ACC112 (cell line): ENCODE results near the gene CHMP6.

Experiments
- H2AFZ ChIP-seq: fragments of 200-600 bp; sonication (generic); one replicate; pipeline ENCODE4 v1.6.0; 2017; ENCODE audit warnings: antibody characterized with exemption, low read length; ENCODE audit not compliant: unreplicated experiment
- H3K27ac ChIP-seq: fragments of 200-600 bp; sonication (generic); 2 replicates; pipeline ENCODE4 v1.5.1; 2014; ENCODE audit warnings: low read depth, mild to moderate bottlenecking, antibody characterized with exemption, low read length, moderate library complexity
- H3K27me3 ChIP-seq: fragments of 200-600 bp; sonication (generic); 2 replicates; pipeline ENCODE4 v1.6.1; 2014; ENCODE audit warnings: mild to moderate bottlenecking, antibody characterized with exemption, low read length, moderate library complexity, mixed read lengths; ENCODE audit not compliant: insufficient read depth
- H3K36me3 ChIP-seq: fragments of 200-600 bp; sonication (generic); 2 replicates; pipeline ENCODE4 v1.6.1; 2016; ENCODE audit warnings: mild to moderate bottlenecking, antibody characterized with exemption, low read length, moderate library complexity, mixed read lengths; ENCODE audit not compliant: insufficient read depth
- H3K4me1 ChIP-seq: fragments of 200-600 bp; sonication (generic); one replicate; pipeline ENCODE4 v1.6.1; 2016; ENCODE audit warnings: low read length, mixed read lengths; ENCODE audit not compliant: insufficient read depth, unreplicated experiment, control insufficient read depth
- H3K4me3 ChIP-seq: fragments of 200-600 bp; sonication (generic); 2 replicates; pipeline ENCODE4 v1.5.1; 2014; ENCODE audit warnings: mild to moderate bottlenecking, low read depth, low read length
- H3K79me2 ChIP-seq: fragments of 200-600 bp; sonication (generic); one replicate; pipeline ENCODE4 v1.6.0; 2016; ENCODE audit warnings: low read length; ENCODE audit not compliant: control insufficient read depth, unreplicated experiment, insufficient read depth

CHMP6 gene

DNA sequence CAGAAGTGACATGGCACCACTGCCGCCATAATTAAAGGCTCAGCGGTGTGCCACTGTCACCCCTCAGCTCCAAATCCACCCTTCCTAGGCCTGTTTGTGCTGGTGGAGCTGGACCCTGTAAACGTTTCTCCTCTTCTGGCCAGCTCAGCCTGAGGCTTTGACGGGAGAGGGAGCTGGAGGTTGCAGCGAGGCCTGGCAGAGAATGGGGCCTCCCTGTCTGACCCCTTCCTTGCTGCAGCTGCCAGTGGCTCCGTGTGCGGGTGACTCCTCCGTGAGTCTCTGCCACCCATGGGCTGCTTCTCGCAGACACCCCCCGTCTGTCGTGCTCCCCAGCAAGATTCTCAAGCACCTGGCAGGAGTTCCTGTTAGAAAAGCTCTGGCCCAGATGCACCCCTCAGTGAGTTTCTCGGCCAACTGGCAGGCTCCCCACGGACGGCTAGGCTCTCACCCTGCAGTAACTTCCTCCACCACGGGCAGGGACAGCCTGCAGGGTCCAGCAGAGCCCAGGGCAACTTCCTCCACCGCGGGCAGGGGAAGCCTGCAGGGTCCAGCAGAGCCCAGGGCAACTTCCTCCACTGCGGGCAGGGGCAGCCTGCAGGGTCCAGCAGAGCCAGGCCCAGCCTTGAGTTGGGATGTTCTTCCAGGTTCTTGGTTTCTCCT lies 4.7 kb upstream of the CHMP6 start:
- Histone ChIP-seq H3K27ac (no peak overlapping the region), H3K4me3 (no peak overlapping the region), H3K36me3 (no peaks in the 10 kb centered on the region), H3K27me3 (no peaks in the 10 kb centered on the region), H3K4me1 (peaks cover 12% of the 10 kb centered on the region), H2AFZ (no peak overlapping the region), H3K79me2 (no peaks in the 10 kb centered on the region)

GRCh38 chr17:80987941-80988461 lies 3.6 kb upstream of the CHMP6 start:
- Histone ChIP-seq H2AFZ (no peak overlapping the region), H3K4me3 (no peak overlapping the region), H3K27me3 (no peaks in the 10 kb centered on the region), H3K27ac (no peak overlapping the region), H3K79me2 (peaks cover 4% of the 10 kb centered on the region), H3K36me3 (no peaks in the 10 kb centered on the region), H3K4me1 (peaks cover 13% of the 10 kb centered on the region)

GRCh38 chr17:80989586-80989913 lies 2.1 kb upstream of the CHMP6 start:
- no peak overlapping the region for H3K27ac ChIP-seq
- no peaks in the 10 kb centered on the region for H3K27me3 ChIP-seq
- no peak overlapping the region for H2AFZ ChIP-seq
- peaks cover 9% of the 10 kb centered on the region for H3K79me2 ChIP-seq
- peaks cover 17% of the 10 kb centered on the region for H3K4me1 ChIP-seq
- no peak overlapping the region; the same call in 1 of the 2 replicates for H3K4me3 ChIP-seq
- no peaks in the 10 kb centered on the region for H3K36me3 ChIP-seq

DNA sequence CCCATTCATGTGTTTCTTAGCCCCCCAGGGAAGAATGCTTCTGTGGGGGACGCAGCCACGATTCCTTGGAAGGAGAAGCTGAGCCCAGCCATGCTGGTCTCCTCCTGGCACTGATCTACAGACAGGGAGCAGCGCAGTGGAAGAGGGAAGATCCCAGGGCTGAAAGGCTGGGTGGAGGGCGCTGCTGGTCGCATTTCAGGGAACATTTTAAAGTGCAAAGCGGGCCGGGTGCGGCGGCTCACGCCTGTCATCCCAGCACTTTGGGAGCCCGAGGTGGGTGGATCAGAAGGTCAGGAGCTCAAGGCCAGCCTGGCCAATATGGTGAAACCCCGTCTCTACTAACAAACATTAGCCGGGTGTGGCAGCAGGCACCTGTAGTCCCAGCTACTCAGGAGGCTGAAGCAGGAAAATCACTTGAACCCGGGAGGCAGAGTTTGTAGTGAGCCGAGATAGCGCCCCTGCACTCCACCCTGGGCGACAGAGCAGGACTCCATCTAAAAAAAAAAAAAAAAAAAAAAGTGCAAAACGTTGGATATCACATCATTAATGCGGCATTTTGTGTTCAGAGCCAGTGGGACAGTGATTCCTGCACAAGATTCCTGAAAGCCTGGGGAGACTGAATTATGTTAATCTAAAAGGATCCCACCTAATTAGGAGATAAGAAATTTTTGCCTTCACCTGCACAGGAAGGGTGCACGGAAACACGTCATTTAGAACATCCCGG lies 558 bp upstream of the CHMP6 start:
- peak overlapping the region; percentile 97 for H3K4me3 ChIP-seq
- no peak overlapping the region for H3K27ac ChIP-seq
- no peaks in the 10 kb centered on the region for H3K36me3 ChIP-seq
- peaks cover 9% of the 10 kb centered on the region for H3K79me2 ChIP-seq
- H3K4me1 ChIP-seq: peaks cover 11% of the 10 kb centered on the region
- H3K27me3 ChIP-seq: no peaks in the 10 kb centered on the region
- peak overlapping the region; percentile 99 for H2AFZ ChIP-seq

- Histone ChIP-seq H3K4me3 (peak overlapping the region; percentile 97), H3K79me2 (peaks cover 9% of the 10 kb centered on the region), H2AFZ (peak overlapping the region; percentile 91), H3K36me3 (no peaks in the 10 kb centered on the region), H3K27me3 (no peaks in the 10 kb centered on the region), H3K27ac (no peak overlapping the region), H3K4me1 (peaks cover 11% of the 10 kb centered on the region)
These were observed 671 bp downstream of the CHMP6 start for GRCh38 chr17:80992077-80992947.

DNA sequence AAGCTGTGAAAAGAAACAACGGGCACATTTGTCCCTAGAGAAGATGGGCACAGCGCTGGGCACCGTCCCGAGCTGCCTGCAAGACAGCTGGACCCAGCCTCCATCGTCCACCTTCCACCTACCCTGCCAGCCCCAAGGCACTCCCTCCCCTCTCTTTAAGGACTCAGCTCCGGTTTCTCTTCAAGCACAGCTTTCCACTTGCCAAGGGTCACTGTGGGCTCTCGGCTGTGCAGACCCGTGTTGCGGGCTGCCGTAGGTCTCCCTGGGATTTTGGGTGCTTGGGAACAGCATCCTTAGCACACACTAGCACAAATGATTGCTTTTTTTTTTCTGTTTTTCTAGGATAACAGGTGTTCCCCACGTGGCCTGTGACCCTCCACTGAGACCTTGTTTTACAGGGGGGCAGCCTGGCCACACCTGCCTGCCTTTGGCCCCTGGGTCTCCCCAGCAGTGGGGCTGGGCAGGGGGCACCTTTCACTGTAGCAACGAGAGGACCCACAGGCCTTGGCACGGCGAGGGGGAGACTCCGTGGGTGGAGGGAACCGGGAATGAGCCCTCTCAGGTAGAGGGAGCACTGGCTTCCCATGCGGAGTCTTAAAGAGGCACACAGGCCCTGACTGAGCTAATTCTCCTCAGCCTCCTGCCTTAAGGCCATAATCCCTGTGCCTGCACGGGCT lies 1.4 kb downstream of the CHMP6 start:
- peak overlapping the region; percentile 97 for H3K4me3 ChIP-seq
- H3K4me1 ChIP-seq: peaks cover 11% of the 10 kb centered on the region
- H3K36me3 ChIP-seq: no peaks in the 10 kb centered on the region
- peaks cover 9% of the 10 kb centered on the region for H3K79me2 ChIP-seq
- no peak overlapping the region for H2AFZ ChIP-seq
- no peak overlapping the region for H3K27ac ChIP-seq
- no peaks in the 10 kb centered on the region for H3K27me3 ChIP-seq

- Histone ChIP-seq H3K4me3 (no peak overlapping the region), H3K36me3 (no peaks in the 10 kb centered on the region), H3K4me1 (peaks cover 5% of the 10 kb centered on the region), H3K27ac (no peak overlapping the region), H3K79me2 (peaks cover 9% of the 10 kb centered on the region), H2AFZ (no peak overlapping the region), H3K27me3 (no peaks in the 10 kb centered on the region)
These were observed 3.5 kb downstream of the CHMP6 start for GRCh38 chr17:80995131-80995530.

GRCh38 chr17:80996422-80997305 lies 5.0 kb downstream of the CHMP6 start:
- Histone ChIP-seq H3K4me1 (peaks cover 5% of the 10 kb centered on the region), H3K27me3 (no peaks in the 10 kb centered on the region), H2AFZ (no peak overlapping the region), H3K79me2 (peaks cover 9% of the 10 kb centered on the region), H3K4me3 (no peak overlapping the region), H3K36me3 (no peaks in the 10 kb centered on the region), H3K27ac (no peak overlapping the region)

DNA sequence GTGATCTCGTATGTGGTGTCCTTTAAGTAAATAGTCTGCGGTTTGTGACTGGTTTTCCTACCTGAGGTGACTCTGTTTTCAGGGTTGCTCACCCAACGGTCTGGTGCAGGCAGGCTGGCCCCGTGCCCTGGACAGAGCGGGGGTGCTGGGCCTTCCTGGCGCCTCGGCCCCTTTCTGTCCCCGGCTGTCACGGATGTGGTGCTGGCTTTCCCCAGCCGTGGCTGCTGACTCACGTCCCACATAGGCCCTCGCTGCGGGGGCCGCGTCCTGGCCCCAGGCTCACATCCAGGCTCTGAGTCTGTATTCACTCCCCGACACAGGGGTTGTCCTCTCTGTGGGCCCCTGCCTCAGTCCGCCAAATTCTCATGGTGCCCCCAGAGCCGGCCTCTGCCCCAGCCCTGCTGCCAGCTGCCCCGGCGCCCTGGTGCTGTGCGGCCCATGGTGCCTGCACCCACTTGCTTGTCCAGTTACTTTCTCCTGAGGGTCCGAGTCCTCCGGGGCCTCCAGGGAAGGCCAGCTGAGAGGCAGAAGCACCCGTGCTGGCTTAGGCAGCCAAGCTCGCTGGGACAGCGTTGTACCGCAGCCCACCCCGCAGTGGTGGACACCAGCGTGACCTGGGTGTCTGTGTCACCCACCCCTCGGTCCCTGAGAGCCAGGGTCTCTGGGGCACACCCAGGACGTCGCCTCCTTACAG lies 5.9 kb downstream of the CHMP6 start:
- Histone ChIP-seq H3K4me1 (peaks cover 10% of the 10 kb centered on the region), H3K79me2 (peaks cover 6% of the 10 kb centered on the region), H3K36me3 (no peaks in the 10 kb centered on the region), H3K27ac (no peak overlapping the region), H3K4me3 (no peak overlapping the region), H3K27me3 (no peaks in the 10 kb centered on the region), H2AFZ (no peak overlapping the region)
